ENCODE measurements around the gene CAMK2A. TPM values are rescaled to one million over a fixed set of nuclear protein-coding genes. Genes with fewer than 3 reads are reported as not detected.

The CAMK2A gene
- total RNA-seq, 1 experiment from 2014 or later, result not detected

DNA sequence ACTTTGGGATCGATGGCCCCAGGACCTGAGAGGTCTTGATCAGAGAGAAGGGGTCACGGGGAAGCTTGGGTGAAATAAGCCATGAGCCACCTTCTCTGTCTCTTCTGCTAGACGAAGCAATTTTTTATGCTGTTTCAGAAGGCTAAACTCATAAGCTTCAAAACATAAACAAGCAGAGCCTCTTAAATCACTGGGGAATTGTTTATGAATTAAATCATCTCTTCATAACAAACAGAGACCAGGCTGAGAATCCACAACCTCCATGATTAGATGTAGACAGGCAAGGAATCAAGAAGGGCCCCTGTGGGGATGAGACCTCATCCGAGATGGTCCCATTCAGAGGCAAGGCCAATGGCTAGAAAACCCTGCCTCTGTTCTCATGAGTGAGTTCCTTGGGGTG is 46.2 kb upstream of the CAMK2A start:
- Histone ChIP-seq H3K9me3 (no peaks in the 10 kb centered on the region), H3K4me3 (ENCODE audit: low read depth, low read length) (no peak overlapping the region), H3K4me1 (no peaks in the 10 kb centered on the region), H3K27me3 (replicated peaks; ENCODE audit: control insufficient read depth, insufficient read depth, low read length) (no peaks in the 10 kb centered on the region), H3K36me3 (ENCODE audit: control insufficient read depth, insufficient read depth, low read length) (no peaks in the 10 kb centered on the region)
- intact Hi-C loops (cut with micrococcal nuclease; ENCODE audit: unreplicated experiment), result no loop called here
- ChIA-PET CTCF (no interaction called here), POLR2A (no interaction called here)
- Mint-ChIP-seq H3K27ac (ENCODE audit: unreplicated experiment) (no peak overlapping the region), H3K9me3 (ENCODE audit: unreplicated experiment) (no peaks in the 10 kb centered on the region), H3K36me3 (ENCODE audit: insufficient read depth, unreplicated experiment) (no peaks in the 10 kb centered on the region), H3K4me3 (ENCODE audit: unreplicated experiment) (no peak overlapping the region), H3K27me3 (ENCODE audit: insufficient read depth, unreplicated experiment) (no peaks in the 10 kb centered on the region), H3K4me1 (ENCODE audit: low read depth, unreplicated experiment) (peaks cover 7% of the 10 kb centered on the region)
- TF ChIP-seq, protein P1, sequence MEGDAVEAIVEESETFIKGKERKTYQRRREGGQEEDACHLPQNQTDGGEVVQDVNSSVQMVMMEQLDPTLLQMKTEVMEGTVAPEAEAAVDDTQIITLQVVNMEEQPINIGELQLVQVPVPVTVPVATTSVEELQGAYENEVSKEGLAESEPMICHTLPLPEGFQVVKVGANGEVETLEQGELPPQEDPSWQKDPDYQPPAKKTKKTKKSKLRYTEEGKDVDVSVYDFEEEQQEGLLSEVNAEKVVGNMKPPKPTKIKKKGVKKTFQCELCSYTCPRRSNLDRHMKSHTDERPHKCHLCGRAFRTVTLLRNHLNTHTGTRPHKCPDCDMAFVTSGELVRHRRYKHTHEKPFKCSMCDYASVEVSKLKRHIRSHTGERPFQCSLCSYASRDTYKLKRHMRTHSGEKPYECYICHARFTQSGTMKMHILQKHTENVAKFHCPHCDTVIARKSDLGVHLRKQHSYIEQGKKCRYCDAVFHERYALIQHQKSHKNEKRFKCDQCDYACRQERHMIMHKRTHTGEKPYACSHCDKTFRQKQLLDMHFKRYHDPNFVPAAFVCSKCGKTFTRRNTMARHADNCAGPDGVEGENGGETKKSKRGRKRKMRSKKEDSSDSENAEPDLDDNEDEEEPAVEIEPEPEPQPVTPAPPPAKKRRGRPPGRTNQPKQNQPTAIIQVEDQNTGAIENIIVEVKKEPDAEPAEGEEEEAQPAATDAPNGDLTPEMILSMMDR (IDR thresholded peaks at IDR 0.05; ENCODE audit: insufficient read depth in 1 of 2, low read depth in 1 of 2, low read length in 1 of 2, severe bottlenecking in 1 of 2, unreplicated experiment in 1 of 2), result no peak
- BruUV-seq (replicated peaks), result no TSS peak
- no peak for DNase-seq

DNA sequence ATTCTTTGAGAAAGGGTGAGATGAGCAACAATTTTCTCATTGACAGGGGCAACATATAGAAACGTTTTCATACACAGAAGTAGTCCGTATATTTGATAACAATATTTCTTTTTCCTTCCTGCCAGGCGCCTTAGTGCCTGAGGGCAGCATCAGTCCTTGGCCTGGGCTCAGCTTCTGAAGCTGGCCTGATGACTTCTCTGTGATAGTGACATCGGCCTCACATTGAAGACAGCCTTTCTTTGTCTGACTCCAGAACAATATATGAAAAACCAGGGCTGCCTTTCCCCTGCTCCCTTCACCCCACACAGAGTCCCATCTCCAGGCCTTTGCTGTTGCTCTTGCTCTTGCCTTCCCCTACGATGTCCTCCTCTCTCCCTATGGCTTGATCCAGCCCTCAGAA is 43.8 kb upstream of the CAMK2A start:
- CTCF ChIA-PET, result no interaction called here

DNA sequence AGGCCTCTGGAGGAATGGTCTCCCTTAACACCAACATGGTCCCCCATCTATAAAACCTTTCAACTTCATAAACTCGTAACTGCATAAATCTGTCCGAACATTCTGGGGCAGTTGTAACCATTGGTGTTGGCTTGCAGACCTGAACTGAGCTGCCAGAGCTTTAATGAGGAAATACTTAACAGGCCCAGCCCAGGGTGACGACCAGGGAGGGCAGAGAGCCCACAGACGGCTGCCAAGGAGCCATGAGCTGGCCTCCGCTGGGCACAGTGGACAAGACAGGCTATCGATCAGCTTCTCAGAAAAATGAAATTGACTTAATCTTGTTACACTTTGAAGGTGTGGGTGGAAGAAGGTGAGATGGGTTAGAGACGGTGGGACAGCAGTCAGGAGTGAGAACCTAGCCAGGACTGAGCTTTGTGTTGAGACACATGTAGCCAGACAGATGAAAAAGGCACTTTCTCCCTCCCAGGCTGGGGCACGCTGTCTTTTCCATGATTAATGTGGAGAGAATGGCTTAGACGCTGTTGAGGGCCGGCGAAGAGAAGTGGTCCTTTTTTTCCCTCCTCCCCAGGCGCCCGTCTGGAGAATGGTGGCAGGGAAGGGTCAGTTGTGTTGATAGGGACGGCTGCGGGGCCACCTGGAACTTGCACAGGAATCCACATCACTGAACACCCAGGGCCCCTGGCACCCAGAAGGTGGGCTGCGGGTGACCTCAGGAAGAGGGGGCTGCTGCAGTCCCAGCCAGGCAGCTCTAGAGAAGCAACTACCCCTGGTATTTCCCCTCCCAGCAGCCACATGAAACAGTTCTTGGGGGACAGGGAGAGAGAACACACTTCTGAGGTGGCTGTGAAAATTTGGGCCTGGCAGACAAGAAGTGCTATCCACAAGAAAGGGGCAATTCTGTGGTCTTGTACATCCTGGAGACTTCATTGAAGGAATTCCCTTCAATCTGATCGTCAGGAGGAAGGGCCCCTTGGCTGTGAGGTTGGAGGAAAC is 40.6 kb upstream of the CAMK2A start:
- Histone ChIP-seq H3K27me3 (replicated peaks; ENCODE audit: control insufficient read depth, insufficient read depth, low read length) (no peaks in the 10 kb centered on the region), H3K4me1 (no peaks in the 10 kb centered on the region), H3K36me3 (ENCODE audit: control insufficient read depth, insufficient read depth, low read length) (no peaks in the 10 kb centered on the region), H3K9me3 (no peaks in the 10 kb centered on the region), H3K4me3 (ENCODE audit: low read depth, low read length) (no peak overlapping the region)
- POLR2A ChIA-PET, result no interaction called here
- Mint-ChIP-seq H3K36me3 (ENCODE audit: insufficient read depth, unreplicated experiment) (peaks cover 8% of the 10 kb centered on the region), H3K27ac (ENCODE audit: unreplicated experiment) (no peak overlapping the region), H3K4me3 (ENCODE audit: unreplicated experiment) (no peak overlapping the region), H3K27me3 (ENCODE audit: insufficient read depth, unreplicated experiment) (no peaks in the 10 kb centered on the region), H3K4me1 (ENCODE audit: low read depth, unreplicated experiment) (peaks cover 6% of the 10 kb centered on the region), H3K9me3 (ENCODE audit: unreplicated experiment) (no peaks in the 10 kb centered on the region)
- CTCF ChIA-PET, result no interaction called here
- BruUV-seq (replicated peaks), result no TSS peak
- TF ChIP-seq, protein P1 (IDR thresholded peaks at IDR 0.05; ENCODE audit: insufficient read depth in 1 of 2, low read depth in 1 of 2, low read length in 1 of 2, severe bottlenecking in 1 of 2, unreplicated experiment in 1 of 2), result no peak
- intact Hi-C loops (cut with micrococcal nuclease; ENCODE audit: unreplicated experiment), result no loop called here
- no peak for DNase-seq

More for the DNA sequence above, 43.8 kb upstream of the CAMK2A start:
- no TSS peak for BruUV-seq (replicated peaks)
- TF ChIP-seq, protein P1 (IDR thresholded peaks at IDR 0.05; ENCODE audit: insufficient read depth in 1 of 2, low read depth in 1 of 2, low read length in 1 of 2, severe bottlenecking in 1 of 2, unreplicated experiment in 1 of 2), result no peak
- H3K9me3 Mint-ChIP-seq (ENCODE audit: unreplicated experiment), result no peaks in the 10 kb centered on the region
- Histone ChIP-seq H3K36me3 (ENCODE audit: control insufficient read depth, insufficient read depth, low read length) (no peaks in the 10 kb centered on the region), H3K9me3 (no peaks in the 10 kb centered on the region), H3K4me3 (ENCODE audit: low read depth, low read length) (no peak overlapping the region), H3K27me3 (replicated peaks; ENCODE audit: control insufficient read depth, insufficient read depth, low read length) (no peaks in the 10 kb centered on the region), H3K4me1 (no peaks in the 10 kb centered on the region)
- POLR2A ChIA-PET, result no interaction called here
- no peaks in the 10 kb centered on the region for H3K27me3 Mint-ChIP-seq (ENCODE audit: insufficient read depth, unreplicated experiment)
- H3K36me3 Mint-ChIP-seq (ENCODE audit: insufficient read depth, unreplicated experiment), result peaks cover 5% of the 10 kb centered on the region
- H3K4me1 Mint-ChIP-seq (ENCODE audit: low read depth, unreplicated experiment), result peaks cover 7% of the 10 kb centered on the region
- H3K27ac Mint-ChIP-seq (ENCODE audit: unreplicated experiment), result no peak overlapping the region
- intact Hi-C loops (cut with micrococcal nuclease; ENCODE audit: unreplicated experiment), result no loop called here
- H3K4me3 Mint-ChIP-seq (ENCODE audit: unreplicated experiment), result no peak overlapping the region
- no peak for DNase-seq
